ENCODE results near the gene CISD2.
"Not testable (repeated sequence)": the region's sequence is repeated elsewhere in the genome, so short reads cannot be mapped to it uniquely, and the experiment has no call there.

CISD2 gene

DNA sequence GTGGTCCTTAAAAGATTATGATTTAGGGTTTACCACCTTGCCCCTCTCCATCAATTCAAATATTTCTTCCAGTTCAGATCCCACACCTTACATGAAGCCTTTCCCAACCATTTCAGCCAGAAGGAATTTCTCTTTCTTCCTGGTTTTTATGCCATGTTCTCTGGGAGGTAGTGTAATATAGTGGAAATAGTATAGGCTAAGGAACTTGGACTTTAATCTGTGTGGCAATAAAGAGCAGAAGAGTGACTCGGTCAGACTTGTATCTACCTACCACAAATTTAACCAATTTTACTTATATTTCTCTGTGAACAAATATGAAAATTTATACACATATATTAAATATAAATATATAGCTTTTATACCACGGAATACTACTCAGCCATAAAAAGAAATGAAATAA lies 18.4 kb upstream of the CISD2 start:
- no peak for DNase-seq

DNA sequence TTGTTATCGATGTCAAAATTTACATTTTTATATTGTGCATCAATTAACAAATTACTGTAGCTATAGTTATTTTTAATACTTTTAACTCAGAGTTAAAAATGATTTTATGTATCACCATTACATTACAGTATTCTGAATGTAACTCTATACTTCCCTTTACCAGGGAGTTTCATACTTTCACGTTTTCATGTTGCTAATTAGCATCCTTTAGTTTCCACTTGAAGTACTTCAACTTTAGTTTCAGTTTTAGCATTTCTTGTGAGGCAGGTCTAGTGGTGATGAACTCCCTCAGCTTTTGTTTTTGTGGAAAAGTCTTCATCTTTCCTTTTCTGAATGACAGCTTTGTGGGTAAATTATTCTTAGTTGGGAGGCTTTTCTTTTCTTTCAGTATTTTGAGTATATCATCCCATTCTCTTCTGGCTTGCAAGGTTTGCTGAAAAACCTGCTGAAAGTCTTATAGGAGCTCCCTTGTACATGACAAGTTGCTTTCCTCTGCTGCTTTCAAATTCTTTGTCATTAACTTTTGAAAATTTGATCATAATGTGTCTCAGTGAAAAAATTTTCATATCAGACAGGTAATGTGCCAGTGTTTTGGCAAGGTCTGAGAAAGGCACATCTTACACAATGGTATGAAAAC lies 9.8 kb upstream of the CISD2 start:
- DNase-seq, result no peak

DNA sequence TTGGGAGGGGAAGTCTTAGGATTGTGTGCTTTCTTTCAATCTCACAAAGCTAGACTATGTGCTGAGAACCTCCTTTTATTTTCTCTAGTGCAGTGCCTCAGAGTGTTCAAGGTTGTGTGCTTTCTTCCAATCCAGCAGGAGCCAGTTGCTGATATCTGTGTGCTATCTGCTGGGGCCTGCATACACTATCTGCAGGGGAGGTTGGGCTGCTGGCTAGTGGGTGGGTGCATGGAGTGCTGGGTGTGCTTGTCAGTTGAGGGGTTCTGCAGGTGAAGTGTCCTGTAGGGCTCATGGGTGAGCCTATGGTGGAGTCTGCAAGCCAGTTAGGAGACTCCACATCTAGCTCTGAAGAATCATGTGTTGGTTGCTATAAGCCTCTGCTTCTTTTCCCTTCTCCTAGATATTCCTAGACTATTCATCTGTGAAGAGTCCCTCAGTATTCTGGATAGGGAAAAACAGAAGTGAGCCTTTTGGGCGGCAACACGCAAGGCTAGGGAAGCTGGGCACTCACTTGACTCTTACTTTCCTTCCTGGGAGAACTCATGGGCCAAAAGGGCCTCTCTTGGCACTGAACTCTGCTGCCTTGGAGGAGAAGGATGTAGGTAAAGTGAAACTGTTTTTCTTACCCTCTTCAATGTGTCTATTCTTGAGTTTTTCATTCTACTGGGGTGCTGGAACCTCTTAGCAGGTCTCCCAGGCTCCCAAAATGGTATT lies 8.0 kb upstream of the CISD2 start:
- DNase-seq, result no peak

DNA sequence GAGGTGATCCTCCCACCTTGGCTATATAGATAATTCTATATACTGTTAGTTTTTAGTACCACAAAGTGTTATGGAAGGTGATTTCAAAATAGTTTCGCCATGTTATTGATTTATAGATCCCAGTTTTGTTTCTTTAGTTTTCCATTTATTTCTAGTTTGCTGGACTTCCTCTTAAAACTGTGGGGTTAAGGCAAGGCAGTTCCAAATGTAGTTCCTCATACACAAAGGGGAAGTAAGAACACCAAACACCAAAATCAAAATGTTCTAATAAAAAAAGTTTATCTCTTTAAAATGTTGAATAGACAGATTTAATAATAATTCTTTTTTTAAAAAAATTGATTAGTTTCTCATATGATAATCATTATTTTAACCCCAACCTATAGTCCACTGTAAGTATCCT lies 6.8 kb upstream of the CISD2 start:
- no peak for DNase-seq

DNA sequence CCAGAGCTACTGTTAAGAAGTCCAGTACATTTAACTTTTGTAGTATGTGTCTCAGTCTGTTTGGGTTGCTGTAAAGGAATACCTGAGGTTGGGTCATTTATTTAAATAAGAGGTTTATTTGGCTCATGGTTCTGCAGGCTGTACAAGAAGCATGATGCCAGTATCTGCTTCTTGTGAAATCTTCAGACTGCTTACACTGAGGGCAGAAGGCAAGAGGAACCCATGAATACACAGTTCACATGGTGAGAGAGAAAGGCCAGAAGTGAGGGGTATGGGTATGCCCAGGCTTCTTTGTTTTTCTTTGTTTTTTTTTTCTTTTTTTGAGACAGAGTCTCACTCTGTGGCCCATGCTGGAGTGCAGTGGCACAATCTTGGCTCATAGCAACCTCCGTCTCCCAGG lies 6.0 kb upstream of the CISD2 start:
- no peak for DNase-seq

DNA sequence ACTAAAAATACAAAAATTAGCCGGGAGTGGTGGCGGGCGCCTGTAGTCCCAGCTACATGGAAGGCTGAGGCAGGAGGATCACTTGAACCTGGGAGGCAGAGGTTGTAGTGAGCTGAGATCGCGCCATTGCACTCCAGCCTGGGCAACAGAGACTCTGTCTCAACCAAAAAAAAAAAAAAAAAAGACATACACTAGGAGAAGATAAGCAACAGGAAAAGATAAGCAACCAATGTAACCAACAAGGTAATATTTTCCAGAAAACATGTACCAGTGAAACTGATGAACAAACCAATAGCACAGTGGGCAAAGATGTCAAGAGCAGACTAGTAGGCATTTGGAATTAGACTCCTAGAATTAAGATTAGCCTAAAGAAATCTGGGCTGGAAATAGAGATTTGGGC lies 3.5 kb upstream of the CISD2 start:
- not testable (repeated sequence) for DNase-seq

DNA sequence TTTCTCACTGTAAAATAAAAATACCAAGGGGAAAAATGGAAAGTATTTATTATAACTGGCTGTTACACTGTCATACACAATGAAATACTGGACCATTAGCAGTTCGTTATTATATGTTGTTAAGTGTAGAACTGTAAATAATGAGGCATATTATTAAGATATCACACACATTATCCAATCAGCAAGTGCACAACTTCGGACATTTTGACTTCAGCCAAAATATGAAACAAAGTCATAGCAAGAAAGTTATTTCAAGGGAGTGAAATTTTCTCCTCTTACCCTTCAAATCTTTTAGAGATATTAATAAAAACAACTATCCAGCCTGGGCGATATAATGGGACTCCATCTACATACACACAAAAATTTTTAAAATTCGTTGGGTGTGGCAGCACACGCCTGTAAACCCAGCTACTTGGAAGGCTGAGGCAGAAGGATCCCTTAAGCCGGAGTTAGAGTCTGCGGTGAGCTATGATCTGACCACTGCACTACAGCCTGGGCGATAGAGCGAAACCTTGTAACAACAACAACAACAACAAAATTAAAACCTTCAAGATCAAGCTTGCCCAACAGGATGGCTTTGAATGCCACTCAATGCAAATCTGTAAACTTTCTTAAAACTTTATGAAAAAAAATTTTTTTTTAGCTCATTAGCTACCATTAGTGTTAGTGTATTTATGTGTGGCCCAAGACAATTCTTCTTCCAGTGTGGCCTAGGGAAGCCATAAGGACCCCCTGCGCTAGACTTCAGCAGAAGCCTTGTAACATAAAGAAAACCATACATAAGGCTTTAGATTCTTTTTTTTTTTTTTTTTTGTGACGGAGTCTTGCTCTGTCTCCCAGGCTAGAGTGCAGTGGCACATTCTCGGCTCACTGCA lies 1.3 kb upstream of the CISD2 start:
- DNase-seq, result no peak

DNA sequence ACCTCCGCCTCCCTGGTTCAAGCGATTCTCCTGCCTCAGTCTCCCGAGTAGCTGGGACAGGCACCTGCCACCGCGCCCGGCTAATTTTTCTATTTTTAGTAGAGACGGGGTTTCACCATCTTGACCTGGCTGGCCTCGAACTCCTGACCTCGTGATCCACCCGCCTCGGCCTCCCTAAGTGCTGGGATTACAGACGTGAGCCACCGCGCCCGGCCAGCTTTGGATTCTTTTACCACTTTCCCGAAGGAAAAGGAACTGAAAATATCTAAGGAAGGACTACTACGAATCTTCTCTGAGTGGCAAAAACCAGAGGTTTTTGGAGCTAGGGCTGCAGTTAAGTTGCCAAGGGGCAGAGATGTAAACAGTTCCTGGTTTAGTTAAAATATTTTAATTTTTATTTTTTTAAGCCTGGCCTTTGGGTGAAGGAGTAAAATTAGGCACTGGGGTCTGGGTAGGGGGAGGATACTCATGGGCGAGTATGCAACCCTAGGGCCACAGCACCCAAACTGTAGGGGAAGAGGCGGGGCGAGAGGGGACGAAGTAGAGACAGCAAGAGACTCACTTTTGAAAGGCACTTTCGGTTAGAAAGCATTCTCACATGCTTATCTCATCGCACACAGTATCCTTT lies 525 bp upstream of the CISD2 start:
- DNase-seq, result no peak

DNA sequence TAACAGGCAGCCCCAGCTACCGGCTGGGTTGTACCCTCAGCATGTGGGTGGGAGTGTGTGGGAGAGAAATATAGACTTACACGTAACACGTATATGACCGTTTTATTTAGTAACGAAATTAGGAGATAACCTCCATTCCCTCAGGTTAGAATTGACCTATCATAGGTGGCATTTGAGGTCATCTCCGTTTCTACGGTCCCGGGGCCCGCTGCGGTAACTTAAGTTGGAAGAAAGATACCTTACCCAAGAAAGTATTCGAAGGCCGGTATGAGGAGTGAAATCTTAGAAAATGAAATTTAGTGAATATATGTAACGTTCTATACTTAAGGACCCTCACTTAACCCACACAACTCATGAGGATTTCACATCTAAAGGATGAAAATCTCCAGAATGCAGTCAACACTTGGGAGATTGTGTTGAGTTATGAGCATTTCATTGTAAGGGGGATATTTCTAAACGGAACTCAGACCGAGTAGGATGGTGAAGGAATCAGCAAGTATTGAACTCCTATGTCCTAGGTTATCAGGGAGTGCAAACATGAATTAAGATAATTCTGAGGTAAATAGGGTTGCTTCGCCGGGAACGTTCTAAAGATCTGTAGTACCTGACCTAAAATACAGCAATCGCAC lies 891 bp downstream of the CISD2 start:
- no peak for DNase-seq

DNA sequence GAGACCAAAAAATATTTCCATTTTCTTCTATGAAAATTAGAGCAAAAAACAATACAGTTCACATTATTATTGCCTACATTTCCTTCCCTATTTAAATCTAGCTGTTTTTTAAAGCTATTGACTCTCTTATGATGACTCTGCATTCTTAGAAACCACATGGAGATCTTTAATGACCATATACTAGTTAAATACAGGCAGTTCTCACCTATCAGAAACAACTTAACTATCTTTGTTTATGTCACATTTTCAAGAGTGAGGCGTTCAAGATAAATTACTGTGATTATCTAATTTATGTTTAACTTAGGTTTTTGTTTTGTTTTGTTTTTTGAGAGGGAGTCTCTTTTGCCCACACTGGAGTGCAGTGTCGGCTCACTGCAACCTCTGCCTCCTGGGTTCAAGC lies 3.0 kb downstream of the CISD2 start:
- no peak for DNase-seq

DNA sequence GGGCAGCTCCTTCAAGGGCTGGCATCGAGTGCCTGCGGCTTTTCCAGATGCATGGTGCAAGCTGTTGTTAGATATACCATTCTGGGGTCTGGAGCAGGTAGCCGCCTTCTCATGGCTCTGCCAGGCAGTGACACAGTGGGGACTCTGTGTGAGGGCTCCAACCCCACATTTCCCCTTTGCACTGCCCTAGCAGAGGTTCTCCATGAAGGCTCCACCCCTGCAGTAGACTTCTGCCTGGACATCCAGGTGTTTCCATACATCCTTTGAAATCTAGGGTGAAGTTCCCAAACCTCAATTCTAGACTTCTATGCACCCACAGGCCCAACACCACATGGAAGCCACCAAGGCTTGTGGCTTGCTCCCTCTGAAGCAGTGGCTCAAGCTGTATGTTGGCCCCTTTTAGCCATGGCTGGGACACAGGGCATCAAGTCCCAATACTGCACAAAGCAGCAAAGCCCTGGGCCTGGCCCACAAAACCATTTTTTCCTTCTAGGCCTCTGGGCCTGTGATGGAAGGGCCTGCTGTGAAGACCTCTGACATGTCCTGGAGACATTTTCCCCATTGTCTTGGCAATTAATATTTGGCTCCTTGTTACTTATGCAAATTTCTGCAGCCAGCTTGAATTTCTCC lies 8.8 kb downstream of the CISD2 start:
- DNase-seq, result not testable (repeated sequence)

DNA sequence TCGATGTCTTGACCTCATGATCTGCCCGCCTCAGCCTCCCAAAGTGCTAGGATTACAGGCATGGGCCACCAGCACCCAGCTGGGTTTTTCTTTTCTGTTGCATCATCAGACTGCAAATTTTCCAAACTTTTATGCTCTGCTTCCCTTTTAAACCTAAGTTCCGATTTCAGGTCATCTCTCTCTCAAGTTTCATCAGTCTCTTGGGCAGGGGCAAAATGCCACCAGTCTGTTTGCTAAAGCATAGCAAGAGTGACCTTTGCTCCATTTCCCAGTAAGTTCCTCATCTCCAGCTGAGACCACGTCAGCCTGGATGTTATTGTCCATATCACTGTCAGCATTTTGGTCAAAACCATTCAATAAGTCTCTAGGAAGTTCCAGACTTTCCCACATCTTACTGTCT lies 9.6 kb downstream of the CISD2 start:
- DNase-seq, result not testable (repeated sequence)

DNA sequence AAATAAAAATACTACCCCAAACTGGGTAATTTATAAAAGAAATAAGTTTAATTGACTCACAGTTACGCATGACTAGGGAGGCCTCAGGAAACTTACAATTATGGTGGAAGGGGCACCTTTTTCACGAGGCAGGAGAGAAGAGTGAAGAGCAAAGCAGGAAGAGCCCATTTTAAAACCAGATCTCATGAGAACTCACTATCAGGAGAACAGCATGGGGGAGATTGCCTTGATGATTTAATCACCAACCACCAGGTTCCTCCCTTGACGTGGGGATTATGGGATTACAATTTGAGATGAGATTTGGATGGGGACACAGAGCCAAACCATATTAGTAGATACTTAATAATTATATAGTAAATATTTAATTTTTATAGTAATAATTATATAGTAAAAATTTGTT lies 10.1 kb downstream of the CISD2 start:
- DNase-seq, result no peak

DNA sequence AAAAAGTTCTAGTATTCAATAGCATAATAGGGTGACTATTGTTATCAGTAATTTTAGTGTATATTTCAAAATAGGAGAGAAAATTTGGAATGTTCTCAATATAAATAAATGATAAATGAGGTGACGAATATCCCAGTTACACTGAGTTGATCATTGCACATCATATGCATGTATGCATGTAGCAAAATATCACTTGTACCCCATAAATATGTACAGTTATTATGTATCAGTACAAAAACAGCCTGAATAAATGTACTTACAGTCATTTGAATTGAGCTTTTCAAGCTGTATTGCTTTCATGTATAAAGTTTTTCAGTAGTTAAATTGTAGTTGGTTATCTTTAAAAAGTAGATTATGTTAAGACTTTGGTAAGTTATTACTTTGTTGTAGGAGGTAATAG lies 12.6 kb downstream of the CISD2 start:
- no peak for DNase-seq

DNA sequence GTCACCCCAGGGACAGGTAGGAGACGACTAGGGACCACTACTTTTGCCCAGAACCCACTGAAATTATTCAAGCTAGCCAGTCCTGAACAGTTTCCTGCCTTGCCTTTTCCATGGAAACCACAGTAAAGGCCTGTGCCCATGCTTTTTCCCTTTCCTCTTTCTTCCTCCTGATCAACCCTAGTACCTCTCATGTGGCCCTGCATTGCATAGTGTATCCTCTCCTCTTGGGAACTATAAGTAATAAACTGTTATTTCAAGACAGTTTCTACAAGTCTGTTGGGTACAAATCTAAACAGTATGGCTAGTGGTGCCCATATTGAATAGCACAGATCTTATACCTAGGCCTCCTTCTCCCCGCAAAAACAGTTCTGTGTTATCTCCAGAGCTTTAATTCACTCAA lies 14.5 kb downstream of the CISD2 start:
- no peak for DNase-seq

DNA sequence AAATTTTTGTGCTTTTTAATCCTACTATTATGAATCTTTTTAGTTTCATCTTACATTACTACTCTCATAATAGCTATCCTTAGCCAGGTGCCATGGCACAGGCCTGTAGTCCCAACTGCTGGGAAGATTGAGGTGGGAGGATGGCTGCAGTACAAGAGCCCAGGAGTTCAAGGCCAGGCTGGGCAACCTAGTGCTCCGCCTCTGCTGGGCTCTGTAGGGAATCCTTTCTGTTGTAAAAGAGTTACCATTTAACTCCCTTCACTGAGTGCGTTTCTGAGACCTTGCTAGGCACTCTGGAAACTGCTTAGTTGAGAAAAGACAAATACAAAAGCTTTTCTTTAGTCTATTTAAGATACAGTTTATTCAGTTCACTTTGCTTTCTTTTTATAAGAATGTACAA lies 19.8 kb downstream of the CISD2 start:
- not testable (repeated sequence) for DNase-seq

DNA sequence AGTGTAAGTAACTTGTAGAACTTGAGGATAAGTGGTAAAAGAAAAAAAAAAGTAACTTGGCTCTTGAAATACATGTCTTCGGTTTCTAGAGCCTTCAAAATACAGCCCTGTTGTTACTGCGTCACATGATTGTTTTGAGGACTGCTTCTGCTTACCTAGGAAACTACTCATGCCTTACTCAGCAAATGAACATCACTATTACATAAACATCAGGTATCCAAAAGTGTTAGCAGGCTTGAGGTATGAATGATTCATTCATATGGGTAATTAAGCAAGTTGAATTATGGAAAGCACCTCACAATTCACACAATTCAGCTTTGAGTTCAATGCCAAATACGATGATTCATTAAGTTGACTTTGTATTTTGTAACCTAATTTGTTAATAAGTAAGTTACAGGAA lies 21.1 kb downstream of the CISD2 start:
- DNase-seq, result not testable (repeated sequence)

DNA sequence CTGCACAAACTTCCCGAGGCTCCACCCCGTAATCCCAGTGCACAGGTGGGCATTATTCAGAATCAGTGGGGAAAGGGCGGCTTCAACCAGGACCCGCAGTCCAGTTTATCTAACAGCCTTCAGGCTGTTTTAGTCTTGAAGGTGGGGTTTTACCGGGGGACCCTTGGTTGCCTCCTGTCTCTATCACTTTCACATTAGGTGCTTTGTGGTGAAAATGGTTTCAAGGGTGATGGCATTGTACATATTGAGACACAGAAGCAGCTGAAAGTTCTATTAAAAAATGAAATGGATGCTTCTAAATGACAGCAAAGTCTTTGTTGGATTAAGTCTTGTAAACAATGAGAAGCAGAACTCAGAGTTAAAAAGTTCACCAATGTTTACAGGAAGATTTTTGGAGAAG lies 27.8 kb downstream of the CISD2 start:
- not testable (repeated sequence) for DNase-seq

DNA sequence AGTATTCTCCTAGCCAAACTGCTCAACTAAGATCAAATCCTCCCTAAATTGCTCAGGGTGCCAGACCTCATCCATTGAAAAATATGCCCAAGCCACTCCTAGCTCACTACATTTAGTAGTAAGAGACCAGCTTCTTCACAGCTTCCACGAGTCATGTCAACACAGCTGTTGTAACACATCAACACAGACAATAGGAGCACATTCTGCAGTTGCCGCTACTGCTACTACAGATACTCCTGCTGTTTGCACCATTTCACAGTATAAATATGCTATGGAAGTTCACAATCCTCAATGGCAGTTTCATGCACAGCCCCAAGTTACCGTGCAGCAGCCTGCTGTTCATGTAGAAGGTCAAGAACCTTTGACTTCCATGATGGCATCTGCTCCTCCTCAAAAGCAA lies 28.8 kb downstream of the CISD2 start:
- DNase-seq, result not testable (repeated sequence)

DNA sequence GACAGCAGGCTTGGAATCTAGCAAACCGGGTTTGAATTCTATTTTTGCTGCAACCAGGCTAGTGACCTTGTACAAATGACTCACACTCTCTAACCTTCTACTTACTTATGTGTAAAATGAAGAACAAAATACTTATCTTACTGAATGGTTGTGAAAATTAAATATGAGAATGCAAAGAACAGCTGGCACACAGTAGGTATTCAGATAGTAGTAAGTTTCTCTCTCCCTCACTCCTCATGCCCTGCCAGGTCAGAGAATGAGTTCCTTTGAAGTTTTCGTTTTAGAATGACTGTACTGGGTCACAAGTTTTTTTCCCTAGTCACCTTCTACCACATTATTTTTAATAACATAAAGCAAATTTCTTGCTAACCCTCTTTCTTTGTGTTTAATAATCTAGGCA lies 33.0 kb downstream of the CISD2 start:
- no peak for DNase-seq

DNA sequence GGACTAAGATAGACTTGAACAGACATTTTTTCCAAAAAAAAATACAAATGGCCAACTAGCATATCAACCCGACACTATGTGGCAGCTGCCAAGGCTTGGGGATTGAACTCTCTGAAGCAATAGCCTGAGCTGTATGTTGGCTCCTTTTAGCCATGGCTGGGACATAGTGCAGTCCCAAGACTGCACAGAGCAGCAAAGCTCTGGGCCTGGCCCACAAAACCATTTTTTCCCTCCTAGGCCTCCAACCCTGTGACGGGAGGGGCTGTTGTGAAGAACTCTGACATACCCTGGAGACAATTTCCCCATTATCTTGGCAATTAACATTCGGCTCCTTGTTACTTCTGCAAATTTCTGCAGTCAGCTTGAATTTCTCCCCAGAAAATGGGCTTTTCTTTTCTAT lies 50.1 kb downstream of the CISD2 start:
- DNase-seq, result no peak

DNA sequence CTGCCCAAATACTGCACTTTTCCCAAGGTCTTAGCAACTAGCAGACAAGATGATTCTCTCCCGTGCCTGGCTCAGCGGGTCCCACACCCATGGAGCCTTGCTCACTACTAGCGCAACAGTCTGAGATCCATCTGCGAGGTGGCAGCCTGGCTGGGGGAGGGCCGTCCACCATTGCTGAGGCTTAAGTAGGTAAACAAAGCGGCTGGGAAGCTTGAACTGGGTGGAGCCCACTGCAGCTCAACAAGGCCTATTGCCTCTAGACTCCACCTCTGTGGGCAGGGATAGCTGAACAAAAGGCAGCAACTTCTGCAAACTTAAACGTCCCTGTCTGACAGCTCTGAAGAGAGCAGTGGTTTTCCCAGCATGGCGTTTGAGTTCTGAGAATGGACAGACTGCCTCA lies 50.9 kb downstream of the CISD2 start:
- not testable (repeated sequence) for DNase-seq

DNA sequence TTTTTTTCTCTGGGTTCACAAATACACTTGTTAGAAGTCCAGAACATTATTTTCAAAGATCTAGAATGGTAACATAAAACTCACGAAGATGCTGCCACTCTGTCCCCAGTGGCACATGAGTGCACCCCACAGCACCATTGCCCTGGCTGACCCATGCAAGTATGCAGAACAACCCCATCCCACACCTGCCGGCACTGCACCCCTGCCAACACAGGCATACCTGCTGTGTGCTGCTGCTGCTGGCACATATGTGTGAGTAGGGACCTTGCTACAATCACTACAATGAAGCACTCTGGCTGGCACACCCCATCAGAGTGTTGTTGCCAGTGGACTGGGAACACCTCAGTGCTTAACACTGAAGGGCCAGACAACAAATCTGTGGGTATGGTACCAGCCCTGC lies 66.9 kb downstream of the CISD2 start:
- DNase-seq, result no peak

Measured in NCI-H2081 (cell line).